ENCODE results near the gene SCAP.
"Not testable (repeated sequence)": the region's sequence is repeated elsewhere in the genome, so short reads cannot be mapped to it uniquely, and the experiment has no call there.

DNA sequence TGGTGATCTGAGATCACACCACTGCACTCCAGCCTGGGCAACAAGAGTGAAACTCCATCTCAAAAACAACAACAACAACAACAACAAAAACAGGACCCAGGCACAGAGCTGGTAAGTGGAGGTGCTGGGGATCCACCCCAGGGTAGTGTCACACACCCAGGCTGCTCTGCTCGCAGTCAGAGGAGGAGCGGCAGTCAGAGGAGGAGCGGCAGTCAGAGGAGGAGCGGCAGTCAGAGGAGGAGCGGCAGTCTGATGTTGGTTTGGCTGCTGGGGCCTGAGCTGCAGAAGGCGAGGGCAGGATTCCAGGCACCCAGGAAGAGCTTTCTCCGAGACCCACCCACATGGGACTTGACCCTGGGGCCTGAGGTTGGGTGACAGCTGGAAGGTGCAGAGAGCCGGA lies 105.7 kb downstream of the SCAP start:
- TF ChIP-seq, protein P1, sequence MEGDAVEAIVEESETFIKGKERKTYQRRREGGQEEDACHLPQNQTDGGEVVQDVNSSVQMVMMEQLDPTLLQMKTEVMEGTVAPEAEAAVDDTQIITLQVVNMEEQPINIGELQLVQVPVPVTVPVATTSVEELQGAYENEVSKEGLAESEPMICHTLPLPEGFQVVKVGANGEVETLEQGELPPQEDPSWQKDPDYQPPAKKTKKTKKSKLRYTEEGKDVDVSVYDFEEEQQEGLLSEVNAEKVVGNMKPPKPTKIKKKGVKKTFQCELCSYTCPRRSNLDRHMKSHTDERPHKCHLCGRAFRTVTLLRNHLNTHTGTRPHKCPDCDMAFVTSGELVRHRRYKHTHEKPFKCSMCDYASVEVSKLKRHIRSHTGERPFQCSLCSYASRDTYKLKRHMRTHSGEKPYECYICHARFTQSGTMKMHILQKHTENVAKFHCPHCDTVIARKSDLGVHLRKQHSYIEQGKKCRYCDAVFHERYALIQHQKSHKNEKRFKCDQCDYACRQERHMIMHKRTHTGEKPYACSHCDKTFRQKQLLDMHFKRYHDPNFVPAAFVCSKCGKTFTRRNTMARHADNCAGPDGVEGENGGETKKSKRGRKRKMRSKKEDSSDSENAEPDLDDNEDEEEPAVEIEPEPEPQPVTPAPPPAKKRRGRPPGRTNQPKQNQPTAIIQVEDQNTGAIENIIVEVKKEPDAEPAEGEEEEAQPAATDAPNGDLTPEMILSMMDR (IDR thresholded peaks at IDR 0.05; ENCODE audit: poor library complexity), result not testable (repeated sequence)
- not testable (repeated sequence) for TF ChIP-seq EZH2phosphoT487 (IDR thresholded peaks at IDR 0.05; ENCODE audit: low read depth, severe bottlenecking, unreplicated experiment); EZH2 (IDR thresholded peaks at IDR 0.05; ENCODE audit: borderline replicate concordance)

Data from hepatocyte (in vitro differentiated cells).